GM12873 (cell line): ENCODE measurements around the gene NEUROG1.

Experiments
- CTCF ChIP-seq: IDR thresholded peaks from 2 replicates; pipeline ENCODE4 v1.5.1; 2012; ENCODE audit warnings: low read depth, mild to moderate bottlenecking, moderate library complexity, low read length, control low read depth; ENCODE audit not compliant: insufficient read depth; ENCODE audit errors: missing control alignments

NEUROG1 gene

GRCh38 chr5:135491038-135491551 lies 44.7 kb downstream of the NEUROG1 start:
- no peak for TF ChIP-seq CTCF

GRCh38 chr5:135490245-135491037 lies 45.3 kb downstream of the NEUROG1 start:
- no peak for TF ChIP-seq CTCF

GRCh38 chr5:135489466-135490244 lies 46.1 kb downstream of the NEUROG1 start:
- no peak for TF ChIP-seq CTCF

GRCh38 chr5:135488727-135489465 lies 46.9 kb downstream of the NEUROG1 start:
- no peak for TF ChIP-seq CTCF

- TF ChIP-seq CTCF, result no peak
These were observed 47.8 kb downstream of the NEUROG1 start for GRCh38 chr5:135487839-135488514.

GRCh38 chr5:135487037-135487395 lies 48.7 kb downstream of the NEUROG1 start:
- no peak for TF ChIP-seq CTCF
